Sciatic nerve (tissue), 2 donors: Measurements from ENCODE around the gene LGR4. TPM values are rescaled to one million over a fixed set of nuclear protein-coding genes. Genes with fewer than 3 reads are reported as not detected.
"Not testable (repeated sequence)": the region's sequence is repeated elsewhere in the genome, so short reads cannot be mapped to it uniquely, and the experiment has no call there.

Source experiments
- ATAC-seq: fragments of 200-7000 bp; cut with Tn5 transposase; one replicate; pipeline ENCODE4 v1.9.1; 2020; ENCODE audit warnings: mild to moderate bottlenecking, moderate library complexity
- DNase-seq: peaks from one replicate; pipeline ENCODE4 v3.0.0-alpha.2; 2020; ENCODE audit warnings: low spot score
- intact Hi-C: fragments of 100-400 bp; cut with DNase I; formaldehyde crosslinking; loops from one replicate; pipeline ENCODE4 v1.14.2; 2022
- microRNA-seq: library from miRNA; unstranded; fragments of <30 nt; microRNA quantifications from one replicate; pipeline ENCODE4 v1.2.0, GENCODE V29; 2020
- total RNA-seq: library from RNA; stranded (reverse); fragmentation: NEBNext Ultra II Directional; extraction: Animal tissue kit (Norgen Biotek cat#: 25700); gene quantifications from one replicate; pipeline ENCODE4 v1.2.1, GENCODE V29; 2021
- donor health status: DM: no; HTN: no; CAD: no.
- donor health status: DM: no; HTN: no; CAD: no.

LGR4 gene
- total RNA-seq, 1 donor from 2014 or later = 16.8 TPM

- ATAC-seq, DNase-seq, intact Hi-C loops: not testable (repeated sequence)
These were observed 137.8 kb downstream of the LGR4 start for GRCh38 chr11:27334764-27335163.

GRCh38 chr11:27331981-27332380 lies 140.6 kb downstream of the LGR4 start:
- ATAC-seq (no peak), DNase-seq (no peak)
- intact Hi-C loops = no loop called here

- DNase-seq = no peak
- no peak for ATAC-seq
- intact Hi-C loops = no loop called here
These were observed 141.8 kb downstream of the LGR4 start for GRCh38 chr11:27330633-27331270.

GRCh38 chr11:27329867-27330632 lies 142.5 kb downstream of the LGR4 start:
- intact Hi-C loops = no loop called here
- no peak for DNase-seq
- ATAC-seq = no peak

- no peak for DNase-seq
- ATAC-seq = no peak
- intact Hi-C loops = no loop called here
These were observed 144.0 kb downstream of the LGR4 start for GRCh38 chr11:27328614-27329013.

GRCh38 chr11:27327064-27327463 lies 145.5 kb downstream of the LGR4 start:
- DNase-seq, intact Hi-C loops, ATAC-seq: not testable (repeated sequence)

- intact Hi-C loops, DNase-seq, ATAC-seq: not testable (repeated sequence)
These were observed 150.4 kb downstream of the LGR4 start for GRCh38 chr11:27322196-27322595.

GRCh38 chr11:27321340-27321739 lies 151.2 kb downstream of the LGR4 start:
- DNase-seq, intact Hi-C loops, ATAC-seq: not testable (repeated sequence)

GRCh38 chr11:27319072-27319471 lies 153.5 kb downstream of the LGR4 start:
- DNase-seq = no peak
- ATAC-seq = no peak
- intact Hi-C loops = no loop called here

- DNase-seq = no peak
- intact Hi-C loops = no loop called here
- ATAC-seq = no peak
These were observed 154.8 kb downstream of the LGR4 start for GRCh38 chr11:27317751-27318150.

Small RNA genes within 50 kb of the gene (microRNA-seq; reads per million reads assigned to microRNA genes)
- not detected for gene MIR8087

Other genes with a start within 250 kb of the LGR4 start
- gene CCDC34, start 109.6 kb downstream of the LGR4 start, total RNA-seq = 7.8 TPM
- gene LIN7C, start 34.0 kb upstream of the LGR4 start, total RNA-seq = 40.8 TPM
- 0.18 TPM for gene BDNF, start 227.7 kb upstream of the LGR4 start, total RNA-seq